Muscle of arm (tissue), 12 donors: Measurements from ENCODE around the gene CCND1. TPM values are rescaled to one million over a fixed set of nuclear protein-coding genes. Genes with fewer than 3 reads are reported as not detected.
"Not testable (repeated sequence)": the region's sequence is repeated elsewhere in the genome, so short reads cannot be mapped to it uniquely, and the experiment has no call there.

ENCODE experiments used
- DNase-seq: peaks from one replicate; pipeline ENCODE4 v3.0.0-alpha.2; 2013
- polyA plus RNA-seq, 12 donors: library from polyadenylated mRNA; unstranded; fragments of 120-200 nt; gene quantifications; one replicate each; pipeline ENCODE4 v1.2.1, GENCODE V29; 2013; ENCODE audit not compliant: insufficient read length in 12 of 12

The CCND1 gene
- polyA plus RNA-seq, 12 donors, result 55.4 to 149 (median 76.6) TPM; not detected in 1

DNA sequence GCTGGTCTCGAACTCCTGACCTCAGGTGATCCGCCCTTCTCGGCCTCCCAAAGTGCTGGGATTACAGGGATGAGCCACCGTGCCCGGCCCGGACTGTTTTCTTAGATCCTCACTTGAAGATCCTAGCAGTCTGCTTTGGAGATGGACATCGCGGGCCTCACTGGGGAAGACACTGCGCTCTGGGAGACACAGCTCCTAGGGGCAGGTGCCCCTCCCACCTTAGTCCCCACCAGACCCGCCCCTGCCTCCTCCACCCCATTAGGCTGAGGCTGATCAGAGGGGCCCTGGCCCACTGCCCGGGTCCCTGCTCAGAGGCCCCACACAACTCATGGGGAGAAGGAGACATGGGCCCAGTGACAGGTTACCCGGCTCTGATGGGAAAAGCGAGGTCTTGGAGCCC, 45.5 kb downstream of the CCND1 start:
- no peak for DNase-seq

DNA sequence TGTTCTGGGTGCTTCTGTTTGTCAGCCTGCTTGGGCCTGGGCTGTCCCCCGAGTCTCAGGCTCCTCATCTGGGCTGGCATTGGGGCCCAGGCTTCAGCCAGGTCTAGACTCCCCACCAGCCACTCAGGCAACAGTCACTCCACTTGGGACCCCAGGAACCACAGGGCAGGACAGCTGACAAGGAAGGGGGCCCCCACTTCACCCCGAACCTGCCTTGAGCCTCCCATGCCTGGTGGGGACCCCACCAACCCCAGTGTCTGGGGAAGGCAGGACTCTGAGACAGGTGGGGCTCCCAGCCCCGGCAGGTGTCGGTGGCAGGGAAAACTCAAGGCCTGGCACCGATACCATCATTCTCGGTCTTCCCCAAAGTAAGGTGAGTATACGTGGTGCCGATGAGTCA, 45.9 kb downstream of the CCND1 start:
- DNase-seq, result no peak

DNA sequence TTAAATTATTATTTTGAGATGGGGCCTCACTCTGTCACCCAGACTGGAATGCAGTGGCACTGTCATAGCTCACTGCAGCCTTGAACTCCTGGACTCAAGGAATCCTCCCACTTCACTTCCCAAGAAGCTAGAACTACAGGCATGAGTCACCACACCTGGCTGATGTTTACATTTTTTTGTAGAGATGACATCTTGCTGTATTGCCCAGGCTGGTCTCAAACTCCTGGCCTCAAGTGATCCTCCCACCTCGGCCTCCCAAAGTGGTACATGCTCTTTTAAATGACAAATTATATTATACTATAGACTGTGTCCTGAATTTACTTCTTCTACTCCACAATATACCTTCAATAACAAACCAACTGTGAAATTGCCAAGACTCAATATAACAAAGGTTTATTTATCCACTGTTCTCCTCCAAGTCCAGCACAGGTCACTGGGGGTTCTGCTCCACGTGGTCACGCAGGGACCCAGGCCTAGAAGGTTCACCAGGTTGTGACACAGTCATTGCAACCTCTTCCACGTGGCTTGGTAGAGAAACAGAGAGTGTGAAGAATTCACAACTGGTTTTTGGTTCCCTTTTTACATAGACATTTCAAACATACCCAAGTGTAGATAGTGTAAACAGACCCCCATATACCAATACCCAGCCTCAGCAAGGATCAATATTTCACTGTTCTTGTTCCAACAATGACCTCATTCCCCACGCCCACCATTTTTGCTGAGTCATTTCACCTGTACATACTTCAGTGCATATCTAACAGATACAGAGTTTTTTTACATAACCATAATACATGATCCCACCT, 47.2 kb downstream of the CCND1 start:
- not testable (repeated sequence) for DNase-seq

DNA sequence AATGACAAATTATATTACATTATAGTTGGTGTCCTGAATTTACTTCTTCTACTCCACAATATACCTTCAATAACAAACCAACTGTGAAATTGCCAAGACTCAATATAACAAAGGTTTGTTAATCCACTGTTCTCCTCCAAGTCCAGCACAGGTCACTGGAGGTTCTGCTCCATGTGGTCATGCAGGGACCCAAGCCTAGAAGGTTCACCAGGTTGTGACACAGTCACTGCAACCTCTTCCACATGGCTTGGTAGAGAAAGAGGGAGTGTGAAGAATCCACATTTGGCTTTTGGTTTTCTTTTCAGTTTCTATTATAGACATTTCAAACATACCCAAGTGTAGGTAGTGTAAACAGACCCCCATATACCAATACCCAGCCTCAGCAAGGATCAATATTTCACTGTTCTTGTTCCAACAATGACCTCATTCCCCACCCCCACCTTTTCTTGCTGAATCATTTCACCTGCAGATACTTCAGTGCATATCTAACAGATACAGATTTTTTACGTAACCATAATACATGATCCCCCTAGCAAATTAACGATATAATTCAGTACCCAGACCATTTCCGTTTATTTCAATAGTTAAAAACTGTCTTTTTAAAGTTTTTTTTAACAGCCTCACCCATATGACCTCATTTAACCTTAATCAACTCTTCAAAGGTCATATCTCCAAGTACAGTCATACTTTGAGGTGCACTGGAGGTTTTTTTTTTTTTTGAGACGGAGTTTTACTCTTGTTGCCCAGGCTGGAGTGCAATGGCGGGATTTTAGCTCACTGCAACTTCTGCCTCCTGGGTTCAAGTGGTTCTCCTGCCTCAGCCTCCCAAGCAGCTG, 48.7 kb downstream of the CCND1 start:
- DNase-seq, result no peak

DNA sequence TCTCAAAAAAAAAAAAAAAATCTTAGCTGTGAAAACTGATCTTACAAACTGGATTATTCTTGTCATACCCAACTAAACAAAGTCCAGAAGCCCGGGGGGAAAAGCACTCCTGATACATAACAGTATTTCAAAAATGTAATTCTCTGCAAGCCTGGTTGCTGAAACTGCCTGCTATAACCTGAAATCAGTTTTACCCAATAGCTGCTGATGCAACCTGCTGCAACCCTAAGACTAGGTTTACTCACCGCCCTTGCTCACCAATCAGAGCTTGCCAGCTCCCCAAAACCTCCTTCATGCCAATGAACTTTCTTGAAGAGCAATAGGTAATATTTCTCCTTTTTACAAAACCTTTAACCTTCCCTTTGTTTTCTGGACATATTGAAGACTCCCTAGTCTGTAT, 50.5 kb downstream of the CCND1 start:
- DNase-seq, result no peak

DNA sequence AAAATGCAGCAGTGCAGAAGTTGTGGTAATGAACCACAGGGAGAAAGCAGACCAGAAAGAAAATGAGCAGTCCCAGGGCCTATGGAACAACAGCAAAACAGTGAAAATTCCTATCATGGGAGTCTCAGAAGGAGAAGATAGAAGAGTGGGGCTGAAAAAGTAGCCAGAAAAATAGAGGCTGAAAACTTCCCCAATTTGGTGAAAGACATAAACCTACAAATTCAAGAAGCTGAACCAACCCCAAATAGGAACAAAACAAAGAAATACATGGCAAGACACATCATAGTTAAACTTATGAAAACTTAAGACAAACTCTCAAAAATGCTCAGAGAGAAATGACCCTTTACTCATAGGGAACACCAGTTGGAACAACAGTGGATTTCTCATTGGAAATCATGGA, 51.5 kb downstream of the CCND1 start:
- no peak for DNase-seq

DNA sequence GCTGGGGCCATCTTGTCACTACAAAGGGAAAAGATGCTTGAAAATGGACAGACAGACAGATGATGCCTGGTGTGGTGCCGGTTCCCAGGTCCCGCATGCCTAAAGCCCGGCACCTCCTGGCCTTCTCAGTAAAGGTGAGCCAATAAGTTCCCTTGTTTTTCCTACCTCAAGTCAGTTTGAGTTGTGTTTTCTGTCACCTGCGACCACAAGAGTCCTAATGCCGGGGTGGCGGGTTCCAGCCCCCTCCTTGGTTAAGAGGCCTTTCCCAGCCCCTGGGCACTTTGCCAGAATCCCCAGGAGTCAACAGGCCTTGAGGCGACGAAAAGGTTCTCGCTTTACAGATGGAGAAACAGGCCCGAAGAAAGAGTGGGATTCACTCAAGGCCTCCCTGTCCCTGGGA, 53.8 kb downstream of the CCND1 start:
- DNase-seq, result no peak

DNA sequence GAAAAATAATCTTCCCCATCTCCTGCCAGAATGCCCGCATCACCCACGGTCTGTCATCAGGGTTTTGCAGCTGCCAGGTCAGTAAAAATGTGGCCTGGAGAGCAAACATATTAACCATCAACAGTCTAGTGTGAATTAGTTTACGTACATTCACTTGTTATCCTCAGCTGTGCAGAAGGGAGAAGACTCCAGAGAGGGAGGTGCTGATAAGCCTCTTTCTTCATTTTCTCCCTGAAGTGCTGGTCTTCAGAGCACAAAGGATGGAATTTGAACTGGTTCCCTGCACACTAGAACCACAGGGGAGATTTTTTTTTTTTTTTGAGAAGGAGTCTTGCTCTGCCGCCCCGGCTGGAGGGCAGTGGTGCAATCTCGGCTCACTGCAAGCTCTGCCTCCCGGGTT, 54.6 kb downstream of the CCND1 start:
- no peak for DNase-seq

DNA sequence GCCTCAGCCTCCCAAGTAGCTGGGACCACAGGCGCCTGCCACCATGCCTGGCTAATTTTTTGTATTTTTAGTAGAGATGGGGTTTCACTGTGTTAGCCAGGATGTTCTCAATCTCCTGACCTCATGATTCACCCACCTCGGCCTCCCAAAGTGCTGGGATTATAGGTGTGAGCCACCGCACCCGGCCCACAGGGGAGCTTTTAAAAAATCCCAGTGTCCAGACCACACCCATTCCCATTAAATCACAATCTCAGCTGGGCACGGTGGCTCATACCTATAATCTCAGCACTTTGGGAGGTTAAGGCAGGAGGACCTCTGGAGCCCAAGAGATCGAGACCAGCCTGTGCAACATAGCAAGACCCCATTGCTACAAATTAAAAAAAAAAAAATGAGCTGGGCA, 55.0 kb downstream of the CCND1 start:
- DNase-seq, result not testable (repeated sequence)

DNA sequence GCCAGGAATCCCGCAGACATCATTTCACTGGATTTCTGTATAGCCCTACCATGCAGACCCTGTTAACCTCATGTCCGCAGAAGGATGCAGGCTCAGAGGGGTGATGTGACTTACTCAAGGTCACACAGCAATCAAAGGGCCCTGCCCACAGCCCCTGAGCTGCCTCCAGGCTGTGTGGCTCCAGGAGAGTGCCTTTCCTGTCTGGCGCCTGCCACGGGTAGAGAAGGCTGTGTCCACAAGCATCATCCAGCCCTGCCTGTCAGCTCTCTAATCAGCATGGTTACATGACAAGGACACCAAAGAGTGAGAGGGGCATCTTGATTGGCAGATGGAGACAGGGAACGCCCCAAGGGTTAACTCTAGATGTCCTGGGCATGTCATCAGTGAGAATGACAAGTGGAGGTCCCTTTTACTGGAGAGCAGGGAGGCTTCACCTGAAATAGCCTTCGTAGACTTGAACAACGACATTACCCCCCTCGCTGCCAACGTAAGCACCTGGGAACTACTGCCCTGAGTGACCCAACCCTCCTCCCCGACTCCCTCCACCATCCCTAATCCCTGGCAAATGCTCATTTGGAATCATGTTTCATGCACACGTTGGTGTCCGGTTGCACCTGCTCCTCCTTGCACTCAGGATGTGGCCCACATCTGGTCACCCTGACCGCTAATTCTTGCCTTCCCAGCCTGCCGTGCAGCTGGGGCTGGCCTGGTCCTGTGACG, 56.0 kb downstream of the CCND1 start:
- no peak for DNase-seq

DNA sequence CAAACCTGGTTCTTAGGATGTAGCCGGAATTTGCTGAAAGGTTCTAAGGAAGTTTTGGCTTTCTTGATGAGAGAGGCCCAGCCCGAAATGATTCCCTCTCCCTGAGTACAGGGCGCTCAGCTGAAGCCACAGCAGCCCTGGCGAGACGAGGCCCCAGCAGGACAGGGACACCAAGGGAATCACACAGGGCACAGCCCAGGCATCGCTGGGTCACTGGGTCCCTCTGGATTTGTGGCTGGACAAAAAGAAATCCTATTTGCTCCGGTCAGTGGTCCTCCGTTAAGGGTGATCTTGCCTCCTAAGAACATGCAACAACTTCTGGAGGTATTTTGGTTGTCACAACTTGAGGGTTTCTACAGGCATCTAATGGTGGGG, 56.5 kb downstream of the CCND1 start:
- no peak for DNase-seq

DNA sequence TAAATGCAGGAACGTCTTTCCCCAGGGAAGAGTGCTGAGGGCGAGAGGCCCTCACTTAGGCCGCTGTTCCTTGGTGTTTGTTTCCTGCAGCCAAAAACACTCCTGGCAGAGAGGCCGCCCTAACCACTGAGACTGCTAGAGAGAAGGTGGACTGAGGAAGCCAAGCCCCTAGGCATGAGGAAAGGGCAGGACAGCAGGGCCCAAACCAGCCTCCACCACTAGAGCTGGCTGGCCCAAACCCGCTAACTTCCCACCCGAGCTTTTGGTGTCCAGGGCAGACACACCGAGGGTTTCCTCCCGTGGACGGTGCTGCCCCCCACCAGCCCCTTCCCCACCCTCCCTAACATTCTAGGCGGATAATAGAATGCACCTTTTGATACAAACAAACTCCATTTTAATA, 56.9 kb downstream of the CCND1 start:
- DNase-seq, result no peak

DNA sequence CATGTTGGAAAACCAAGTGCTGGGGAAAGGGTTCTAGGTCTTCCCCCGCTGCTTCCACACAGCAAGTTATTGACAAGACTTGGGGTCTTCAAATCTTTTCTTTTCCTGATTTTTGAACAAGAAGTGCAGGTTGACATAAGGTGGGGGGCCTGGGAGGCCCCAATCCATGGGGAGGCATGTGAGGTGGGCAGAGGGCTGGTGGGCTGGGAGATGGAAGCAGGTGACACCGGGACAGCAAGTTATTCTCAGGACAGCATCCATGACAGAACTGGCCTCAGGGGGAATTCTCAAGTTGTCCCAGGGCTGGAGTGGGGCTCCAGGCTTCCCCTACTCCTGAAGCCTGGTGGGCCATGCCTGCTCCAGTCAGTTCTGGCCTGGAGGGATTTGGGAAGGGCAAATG, 57.4 kb downstream of the CCND1 start:
- DNase-seq, result no peak

DNA sequence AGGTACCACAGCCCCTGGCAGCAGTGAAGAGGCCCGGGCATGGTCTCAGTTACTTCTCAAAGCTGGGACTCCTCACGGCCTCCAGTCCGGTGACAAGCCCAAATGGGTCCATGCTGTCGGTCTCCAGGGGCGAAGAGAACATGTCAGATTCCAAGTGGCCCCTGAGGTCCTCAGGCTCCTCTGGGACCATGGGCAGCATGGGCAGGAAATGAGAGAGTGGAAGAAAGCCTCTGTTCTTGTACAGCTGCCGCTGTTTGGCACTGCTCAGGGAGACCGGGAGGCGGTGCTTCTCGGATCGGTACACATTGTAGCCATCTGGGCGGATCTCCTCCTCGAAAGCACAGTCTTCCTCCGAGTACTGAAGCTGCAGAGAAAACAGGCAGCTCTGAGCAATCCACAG, 58.3 kb downstream of the CCND1 start:
- DNase-seq, result no peak

DNA sequence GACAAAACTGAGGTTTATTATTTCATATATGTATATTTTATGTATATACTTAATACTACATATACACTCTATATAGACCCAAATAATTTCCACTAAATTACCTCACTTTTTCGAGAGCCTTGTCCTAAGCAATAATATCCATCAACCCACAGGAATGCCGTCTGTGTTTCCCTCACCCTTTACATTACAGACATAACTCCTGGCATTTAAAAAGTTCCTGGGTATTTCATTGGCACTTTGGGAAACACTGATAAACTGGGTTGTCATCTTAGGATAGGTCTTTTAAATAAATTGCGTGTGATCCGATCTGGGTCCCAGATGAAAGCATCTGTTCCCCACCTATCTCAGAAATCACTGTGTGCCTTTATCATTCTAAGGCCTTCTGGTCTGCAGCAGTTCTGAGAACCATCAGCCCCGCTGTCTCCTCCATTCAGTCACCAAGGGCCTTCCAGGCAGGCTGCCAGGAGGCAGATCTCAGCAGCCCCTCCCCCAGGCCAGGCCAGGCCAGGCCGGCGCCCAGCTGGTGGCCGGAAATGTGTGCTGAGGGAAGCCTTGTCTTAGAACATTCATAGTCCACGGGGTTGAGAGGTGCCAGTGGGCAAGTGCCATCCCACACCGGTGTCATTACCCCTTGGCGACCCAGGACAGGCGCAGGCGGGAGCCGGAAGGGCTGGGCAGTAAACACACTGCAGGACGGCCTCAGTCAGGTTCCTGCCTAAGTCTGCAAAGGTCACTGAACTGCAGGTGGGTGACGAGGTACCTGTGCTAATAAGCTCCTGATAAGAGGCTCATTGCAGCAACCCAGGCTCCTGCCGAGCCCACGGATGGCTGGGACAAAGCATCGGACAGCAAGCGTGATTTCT, 59.6 kb downstream of the CCND1 start:
- peak; percentile 83 for DNase-seq

DNA sequence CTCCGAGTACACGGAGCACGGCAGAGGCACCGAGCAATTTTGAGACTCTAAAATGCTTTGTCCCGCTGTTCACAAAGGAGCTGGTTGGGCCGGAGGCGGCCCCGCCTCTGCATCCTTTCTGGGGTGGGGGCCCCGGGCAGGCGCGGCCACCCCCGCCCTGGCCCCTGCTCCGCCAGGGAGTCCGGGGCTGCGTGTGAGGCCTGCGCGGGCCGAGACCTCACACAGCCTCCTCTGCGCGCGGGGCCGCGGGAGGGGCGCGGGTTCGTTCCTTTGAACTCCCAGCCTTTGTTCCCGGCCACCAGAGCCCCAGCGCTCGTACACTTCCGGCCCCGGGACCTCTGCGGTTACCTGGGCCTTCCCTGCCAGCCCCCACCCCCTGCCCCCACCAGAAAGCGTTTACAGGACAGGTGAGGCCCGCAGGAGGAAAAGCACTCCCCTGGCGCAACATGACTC, 61.3 kb downstream of the CCND1 start:
- no peak for DNase-seq

DNA sequence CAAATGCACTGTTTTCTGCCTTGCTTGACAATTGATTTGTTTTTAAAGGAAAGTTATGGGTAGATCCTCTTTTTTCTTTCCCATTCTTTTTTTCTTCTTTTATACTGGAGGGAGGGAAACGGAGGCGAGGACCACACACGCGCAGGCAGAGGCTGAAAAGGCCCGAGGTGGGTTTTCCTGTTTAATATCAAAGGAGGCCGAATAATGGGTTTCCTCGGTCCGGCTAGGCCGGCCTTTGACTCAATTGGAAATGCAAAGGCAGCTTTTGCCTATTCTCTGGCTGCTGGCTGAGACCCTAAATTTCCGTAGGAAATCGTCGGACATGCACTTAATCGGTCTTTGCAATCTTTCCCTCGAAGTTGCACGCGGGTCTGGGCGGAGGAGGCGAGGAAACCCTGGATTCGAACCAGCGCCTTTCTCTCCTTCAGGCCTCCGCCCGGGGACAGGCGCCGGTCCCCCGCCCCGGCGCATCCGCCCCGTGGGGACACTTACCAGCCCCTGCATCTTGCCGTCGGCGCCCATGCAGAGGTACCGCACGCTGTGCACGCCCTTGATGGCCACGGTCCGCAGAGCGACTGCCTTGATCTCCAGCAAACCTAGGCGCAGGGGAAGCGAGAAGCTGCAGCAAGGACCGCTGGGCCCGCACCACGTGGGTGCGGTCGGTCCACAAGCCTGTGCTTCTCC, 62.0 kb downstream of the CCND1 start:
- no peak for DNase-seq

DNA sequence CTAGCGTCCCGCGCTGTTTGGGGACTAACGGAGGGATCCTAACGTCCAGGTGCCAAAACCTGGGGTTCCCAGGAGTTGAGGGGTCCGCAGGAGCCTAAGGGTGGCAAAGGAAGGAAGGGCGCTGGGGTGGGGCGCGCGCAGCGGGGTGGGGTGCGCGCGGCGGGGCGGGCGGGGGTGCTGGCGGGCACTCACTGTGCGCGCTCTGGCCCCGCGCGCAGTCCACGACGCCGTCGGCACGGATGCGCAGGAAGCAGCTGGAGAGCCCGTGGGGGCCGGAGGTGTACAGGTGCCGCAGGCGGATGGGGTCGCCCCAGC, 62.5 kb downstream of the CCND1 start:
- no peak for DNase-seq
